Measurements from ENCODE around the gene FAM171A2. TPM values are rescaled to one million over a fixed set of nuclear protein-coding genes. Genes with fewer than 3 reads are reported as not detected.

Gene FAM171A2
- total and polyA plus RNA-seq, 2 of the 4 experiments (the other 2 are of a cell fraction), result 3.2 to 5.9 TPM

GRCh38 chr17:44379887-44380286 lies 16.2 kb upstream of the FAM171A2 start:
- intact Hi-C loops (cut with micrococcal nuclease) (no loop called here), in situ Hi-C loops (cut with MboI; ENCODE audit: low sequenced_read_pairs) (no loop called here), dilution Hi-C loops (cut with HindIII; ENCODE audit: low sequenced_read_pairs, unreplicated experiment) (no loop called here)
- Histone ChIP-seq H3K9ac (ENCODE audit: low read depth, low read length) (no peak overlapping the region), H3K4me3 (ENCODE audit: insufficient read depth, low read depth, low read length) (no peak overlapping the region), H3K36me3 (ENCODE audit: control insufficient read depth, insufficient read depth, low read length) (no peaks in the 10 kb centered on the region), H3K27me3 (ENCODE audit: control insufficient read depth, insufficient read depth, low read length) (peaks cover 33% of the 10 kb centered on the region), H2AK9ac (replicated peaks; ENCODE audit: low read depth, low read length, poor library complexity) (no peak overlapping the region), H3K23ac (ENCODE audit: low read depth, low read length) (no peak overlapping the region), H2AK5ac (ENCODE audit: low read depth, low read length) (no peak overlapping the region), H4K8ac (ENCODE audit: low read depth in 2 of 2, low read length in 2 of 2) (no peak overlapping the region), H2BK120ac (ENCODE audit: low read depth, low read length) (no peak overlapping the region), H2BK5ac (ENCODE audit: low read depth, low read length, poor library complexity, severe bottlenecking) (no peak overlapping the region), H3K4me2 (ENCODE audit: low read depth, low read length) (no peak overlapping the region), H2BK15ac (ENCODE audit: low read depth, low read length) (no peak overlapping the region), H3K9me1 (ENCODE audit: insufficient read depth, low read length) (no peaks in the 10 kb centered on the region), H4K5ac (ENCODE audit: low read depth, low read length) (no peak overlapping the region), H4K20me1 (ENCODE audit: insufficient read depth, low read length) (0 out of 2 replicates have a peak, but pooled peaks cover 3% of the 10 kb centered on the region), H3K9me3 (ENCODE audit: control insufficient read depth, insufficient read depth, low read length) (no peaks in the 10 kb centered on the region; the same call in 1 of the 2 replicates), H3K27ac (ENCODE audit: insufficient read depth, low read length) (no peak overlapping the region), H2AFZ (replicated peaks; ENCODE audit: low read length, poor library complexity) (peak overlapping the region; percentile 43), H3K4ac (ENCODE audit: low read depth, low read length) (no peak overlapping the region), H3K4me1 (ENCODE audit: control insufficient read depth, insufficient read depth, low read length) (no peaks in the 10 kb centered on the region), H4K91ac (ENCODE audit: insufficient read depth, low read depth, low read length) (no peak overlapping the region), H3K79me1 (ENCODE audit: low read depth in 1 of 2, low read length in 2 of 2) (no peaks in the 10 kb centered on the region), H3K14ac (replicated peaks; ENCODE audit: low read depth, low read length) (no peak overlapping the region), H3K18ac (ENCODE audit: low read depth, low read length) (no peak overlapping the region), H3K56ac (ENCODE audit: extremely low read depth, insufficient read depth, low read length) (no peak overlapping the region), H2BK20ac (ENCODE audit: low read depth, low read length) (no peak overlapping the region)
- POLR2A ChIA-PET (ENCODE audit: unreplicated experiment), result no interaction called here
- no peak for ATAC-seq (ENCODE audit: low read depth)
- no CpG with 5 or more reads among the region's 10 CpGs for WGBS, 2 experiments (ENCODE audit: extremely low coverage in 2 of 2, insufficient read length in 1 of 2)
- no peak for DNase-seq
- CTCF ChIA-PET, result no interaction called here
- BruUV-seq (replicated peaks), result no TSS peak
- TF ChIP-seq FOS (IDR thresholded peaks at IDR 0.05; ENCODE audit: low read depth, low read length) (no peak), USF2 (IDR thresholded peaks at IDR 0.05; ENCODE audit: low read depth, low read length) (no peak), MAFK (IDR thresholded peaks at IDR 0.05; ENCODE audit: low read depth, low read length) (no peak), POLR2A (IDR thresholded peaks at IDR 0.05; ENCODE audit: low read depth, low read length) (no peak), CEBPB (IDR thresholded peaks at IDR 0.05; ENCODE audit: low read depth, low read length) (no peak), ELK1 (IDR thresholded peaks at IDR 0.05; ENCODE audit: borderline replicate concordance, low read depth, low read length) (no peak), SMC3 (IDR thresholded peaks at IDR 0.05; ENCODE audit: low read depth, low read length) (no peak), CTCF (conservative IDR thresholded peaks at IDR 0.05; ENCODE audit: low read depth, low read length) (no peak), RFX5 (IDR thresholded peaks at IDR 0.05; ENCODE audit: low read depth, low read length) (no peak), MXI1 (IDR thresholded peaks at IDR 0.05; ENCODE audit: borderline replicate concordance, low read depth, low read length) (no peak), RCOR1 (IDR thresholded peaks at IDR 0.05; ENCODE audit: insufficient replicate concordance, low read length) (no peak), RAD21 (IDR thresholded peaks at IDR 0.05; ENCODE audit: low read length) (no peak), NFE2L2 (IDR thresholded peaks at IDR 0.05; ENCODE audit: low read depth, low read length) (no peak), CHD1 (IDR thresholded peaks at IDR 0.05; ENCODE audit: low read depth, low read length) (no peak)

Measured in IMR-90 (cell line).